ENCODE data around the gene GULP1.
"Not testable (repeated sequence)": the region's sequence is repeated elsewhere in the genome, so short reads cannot be mapped to it uniquely, and the experiment has no call there.

GULP1 gene

GRCh38 chr2:188466078-188466477 is 174.4 kb downstream of the GULP1 start:
- not testable (repeated sequence) for DNase-seq

- no peak for DNase-seq
Observed at GRCh38 chr2:188466761-188467160, 175.1 kb downstream of the GULP1 start.

- DNase-seq, result no peak
Observed at GRCh38 chr2:188471166-188471565, 179.5 kb downstream of the GULP1 start.

- no peak for DNase-seq
Observed at GRCh38 chr2:188473306-188473705, 181.6 kb downstream of the GULP1 start.

- no peak for DNase-seq
Observed at GRCh38 chr2:188474316-188474715, 182.6 kb downstream of the GULP1 start.

- DNase-seq, result no peak
Observed at GRCh38 chr2:188475945-188476344, 184.3 kb downstream of the GULP1 start.

- DNase-seq, result no peak
Observed at GRCh38 chr2:188477564-188478103, 186.0 kb downstream of the GULP1 start.

GRCh38 chr2:188478724-188479123 is 187.1 kb downstream of the GULP1 start:
- no peak for DNase-seq

- DNase-seq, result no peak
Observed at GRCh38 chr2:188481474-188481873, 189.8 kb downstream of the GULP1 start.

GRCh38 chr2:188485496-188485895 is 193.8 kb downstream of the GULP1 start:
- DNase-seq, result no peak

- DNase-seq, result no peak
Observed at GRCh38 chr2:188492751-188493150, 201.1 kb downstream of the GULP1 start.

- no peak for DNase-seq
Observed at GRCh38 chr2:188494906-188495305, 203.2 kb downstream of the GULP1 start.

GRCh38 chr2:188495969-188496431 is 204.3 kb downstream of the GULP1 start:
- no peak for DNase-seq

- no peak for DNase-seq
Observed at GRCh38 chr2:188497726-188498125, 206.1 kb downstream of the GULP1 start.

- no peak for DNase-seq
Observed at GRCh38 chr2:188503975-188504374, 212.3 kb downstream of the GULP1 start.

GRCh38 chr2:188506843-188507242 is 215.2 kb downstream of the GULP1 start:
- no peak for DNase-seq

- no peak for DNase-seq
Observed at GRCh38 chr2:188511346-188511745, 219.7 kb downstream of the GULP1 start.

- no peak for DNase-seq
Observed at GRCh38 chr2:188512456-188512855, 220.8 kb downstream of the GULP1 start.

- DNase-seq, result no peak
Observed at GRCh38 chr2:188515918-188516317, 224.2 kb downstream of the GULP1 start.

- no peak for DNase-seq
Observed at GRCh38 chr2:188517549-188518215, 226.0 kb downstream of the GULP1 start.

GRCh38 chr2:188518381-188518780 is 226.7 kb downstream of the GULP1 start:
- DNase-seq, result no peak

- DNase-seq, result no peak
Observed at GRCh38 chr2:188519136-188519535, 227.5 kb downstream of the GULP1 start.

- no peak for DNase-seq
Observed at GRCh38 chr2:188522517-188522916, 230.8 kb downstream of the GULP1 start.

All from anterior cingulate cortex (tissue), 58 donors.